Liver (tissue), 3 donors: Measurements from ENCODE around the gene HNRNPUL1.

ENCODE experiments used
- CTCF ChIP-seq: fragments of 150-350 bp; IDR thresholded peaks from 2 replicates; pipeline ENCODE4 v1.5.1; 2017; ENCODE audit warnings: improper control_type of control experiment, low read depth, low read length; ENCODE audit not compliant: missing input control
- EGR1 ChIP-seq, 2 donors: IDR thresholded peaks; 2 replicates each; pipeline ENCODE4 v1.6.1; 2016 to 2018; ENCODE audit warnings: antibody characterized with exemption in 2 of 2, low read depth in 2 of 2
- TAF1 ChIP-seq: conservative IDR thresholded peaks from 2 replicates; pipeline ENCODE4 v1.6.1; 2016; ENCODE audit warnings: antibody characterized with exemption, mild to moderate bottlenecking
- YY1 ChIP-seq: IDR thresholded peaks from 2 replicates; pipeline ENCODE4 v1.6.1; 2016; ENCODE audit warnings: antibody characterized with exemption, mild to moderate bottlenecking
- donor health status: healthy.
- donor health status: healthy.

- no peak for TF ChIP-seq CTCF
- TF ChIP-seq TAF1 = no peak
- no peak for TF ChIP-seq EGR1 (IDR thresholded peaks at IDR 0.05; ENCODE audit: low read depth in 2 of 2)
- TF ChIP-seq YY1 = no peak
Observed at GRCh38 chr19:41319500-41320184, 55.5 kb downstream of the HNRNPUL1 start.
